Upper lobe of left lung (tissue), 6 donors: Measurements from ENCODE around the gene IRF1. TPM values are rescaled to one million over a fixed set of nuclear protein-coding genes. Genes with fewer than 3 reads are reported as not detected.

ENCODE experiments used
- ATAC-seq, 2 donors: fragments of 200-7000 bp; cut with Tn5 transposase; one replicate each; pipeline ENCODE4 v1.9.1; 2022; ENCODE audit warnings: mild to moderate bottlenecking in 2 of 2, moderate library complexity in 2 of 2; ENCODE audit not compliant: low FRiP score in 2 of 2
- DNase-seq, 2 donors: peaks; one replicate each; pipeline ENCODE4 v3.0.0-alpha.2; 2019 to 2020
- H3K27ac ChIP-seq, 4 donors: fragments of 200-600 bp; sonication (generic); one replicate each; pipeline ENCODE4 v1.5.1; 2016 to 2019
- H3K27me3 ChIP-seq, 4 donors: fragments of 200-600 bp; sonication (generic); one replicate each; pipeline ENCODE4 v1.5.1; 2017 to 2019
- H3K36me3 ChIP-seq, 4 donors: fragments of 200-600 bp; sonication (generic); one replicate each; pipeline ENCODE4 v1.5.1; 2016 to 2019
- H3K4me1 ChIP-seq, 4 donors: fragments of 200-600 bp; sonication (generic); one replicate each; pipeline ENCODE4 v1.5.1; 2018 to 2019
- H3K4me3 ChIP-seq, 4 donors: fragments of 200-600 bp; sonication (generic); one replicate each; pipeline ENCODE4 v1.5.1; 2017 to 2019; ENCODE audit warnings: mild to moderate bottlenecking in 2 of 4, moderate library complexity in 1 of 4
- H3K9me3 ChIP-seq, 4 donors: fragments of 200-600 bp; sonication (generic); one replicate each; pipeline ENCODE4 v1.5.1; 2018 to 2019
- EP300 ChIP-seq, 4 donors: sonication (generic); formaldehyde crosslinking; IDR thresholded peaks; one replicate each; pipeline ENCODE4 v1.5.1; 2017; ENCODE audit warnings: antibody characterized with exemption in 4 of 4, control low read depth in 2 of 4
- POLR2A ChIP-seq, 4 donors: fragments of 450-650 bp; IDR thresholded peaks; one replicate each; pipeline ENCODE4 v1.5.1; 2016 to 2017; ENCODE audit warnings: antibody characterized with exemption in 4 of 4, mild to moderate bottlenecking in 2 of 4
- POLR2AphosphoS5 ChIP-seq, 2 donors: sonication (generic); formaldehyde crosslinking; IDR thresholded peaks; one replicate each; pipeline ENCODE4 v1.5.1; 2017; ENCODE audit warnings: antibody characterized with exemption in 2 of 2
- WGBS, 2 donors: methylation state at CpG; one replicate each; pipeline ENCODE4 v1.1.5; 2017 to 2018; 5-methylcytosine and 5-hydroxymethylcytosine counted together
- total RNA-seq, 6 donors: library from RNA; depleted of rRNA in 4 of 6; stranded (reverse); fragments of >200 nt in 4 of 6; gene quantifications; one replicate each; pipeline versions ENCODE4 v1.1.0 to v1.2.1, GENCODE V29; 2016 to 2021
- TF ChIP-seq, protein P1 (sequence below), 6 experiments: fragments of 450-650 bp in 4 of 6; fragments of 200-600 bp in 2 of 6; sonication (generic) in 2 of 6; IDR thresholded peaks; one replicate each; pipeline ENCODE4 v1.5.1; 2016 to 2019; ENCODE audit warnings: antibody characterized with exemption in 6 of 6
- donor health status: DM: no; HTN: no; CAD: no; lungs with moderate emphysema.
- donor health status: DM: no; HTN: yes; CAD: no; lungs with severe emphysema.

Gene IRF1
- total RNA-seq, 6 donors from 2014 or later, result 42.1 to 94.3 (median 79.3) TPM

DNA sequence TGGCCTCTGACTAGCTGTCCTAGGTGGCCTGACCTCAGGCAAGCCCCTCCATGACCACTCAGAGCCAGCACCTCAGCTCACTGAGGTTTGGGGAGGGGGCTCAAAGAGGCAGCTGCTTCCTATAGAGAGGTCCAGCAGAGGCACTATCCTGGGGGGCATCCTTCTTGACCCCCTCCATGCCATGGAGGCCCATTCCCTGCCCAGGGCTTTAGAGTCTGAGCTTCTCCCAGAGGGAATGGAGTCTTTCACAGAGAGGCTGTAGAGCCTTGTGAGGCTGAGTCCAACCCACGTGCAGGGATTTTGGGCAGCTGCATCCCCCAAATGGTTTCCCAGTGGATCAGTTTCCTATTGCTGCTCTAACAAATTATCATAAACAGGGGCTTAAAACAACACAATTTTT is 16.9 kb downstream of the IRF1 start:
- DNase-seq (no peak), ATAC-seq (no peak)
- Histone ChIP-seq H3K9me3 (no peaks in the 10 kb centered on the region), H3K4me3 (no peak overlapping the region), H3K36me3 (peaks cover 0 to 16% (median 0%) of the 10 kb centered on the region in 4 donors), H3K4me1 (peaks cover 30 to 61% (median 36%) of the 10 kb centered on the region in 4 donors), H3K27me3 (no peaks in the 10 kb centered on the region), H3K27ac (peak overlapping the region in 3 of 4 donors; percentile 45 to 76 (median 67))
- 65 to 90% methylated on average over 1 of the region's 1 CpG for WGBS, 2 donors
- no peak for TF ChIP-seq EP300 (IDR thresholded peaks at IDR 0.05)
- TF ChIP-seq POLR2AphosphoS5 (IDR thresholded peaks at IDR 0.05), result no peak
- TF ChIP-seq POLR2A (IDR thresholded peaks at IDR 0.05), result no peak
- TF ChIP-seq, protein P1, sequence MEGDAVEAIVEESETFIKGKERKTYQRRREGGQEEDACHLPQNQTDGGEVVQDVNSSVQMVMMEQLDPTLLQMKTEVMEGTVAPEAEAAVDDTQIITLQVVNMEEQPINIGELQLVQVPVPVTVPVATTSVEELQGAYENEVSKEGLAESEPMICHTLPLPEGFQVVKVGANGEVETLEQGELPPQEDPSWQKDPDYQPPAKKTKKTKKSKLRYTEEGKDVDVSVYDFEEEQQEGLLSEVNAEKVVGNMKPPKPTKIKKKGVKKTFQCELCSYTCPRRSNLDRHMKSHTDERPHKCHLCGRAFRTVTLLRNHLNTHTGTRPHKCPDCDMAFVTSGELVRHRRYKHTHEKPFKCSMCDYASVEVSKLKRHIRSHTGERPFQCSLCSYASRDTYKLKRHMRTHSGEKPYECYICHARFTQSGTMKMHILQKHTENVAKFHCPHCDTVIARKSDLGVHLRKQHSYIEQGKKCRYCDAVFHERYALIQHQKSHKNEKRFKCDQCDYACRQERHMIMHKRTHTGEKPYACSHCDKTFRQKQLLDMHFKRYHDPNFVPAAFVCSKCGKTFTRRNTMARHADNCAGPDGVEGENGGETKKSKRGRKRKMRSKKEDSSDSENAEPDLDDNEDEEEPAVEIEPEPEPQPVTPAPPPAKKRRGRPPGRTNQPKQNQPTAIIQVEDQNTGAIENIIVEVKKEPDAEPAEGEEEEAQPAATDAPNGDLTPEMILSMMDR (IDR thresholded peaks at IDR 0.05), result no peak

DNA sequence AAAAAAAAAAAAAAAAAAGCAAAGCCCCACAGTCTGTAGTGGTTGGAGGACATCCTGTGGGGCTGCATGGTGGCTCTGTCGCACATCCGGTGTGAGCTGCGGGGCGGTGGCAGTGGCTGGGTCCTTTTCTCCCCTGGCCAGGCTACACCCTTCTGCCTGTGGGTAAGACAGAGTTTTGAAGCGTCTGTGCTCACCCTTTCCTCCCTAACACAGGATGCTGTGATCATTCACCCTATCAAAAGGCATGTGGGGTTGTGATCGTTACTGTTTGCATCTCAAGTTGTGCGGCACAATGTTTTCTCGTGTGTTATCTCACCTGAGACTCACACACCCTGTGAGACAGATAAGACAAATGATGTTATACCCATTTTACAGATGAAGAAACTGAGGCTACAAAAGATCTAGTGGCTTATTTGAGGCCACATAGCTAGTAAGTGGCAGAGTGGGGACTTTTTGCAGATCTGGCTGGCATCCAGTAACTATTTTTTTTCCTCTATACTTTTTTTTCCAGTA is 17.5 kb downstream of the IRF1 start:
- H3K9me3 ChIP-seq, result no peaks in the 10 kb centered on the region
- 64 to 70% methylated on average over 8 of the region's 8 CpGs for whole genome bisulfite sequencing, 2 donors
- H3K27ac ChIP-seq, result peak overlapping the region in 3 of 4 donors; percentile 45 to 76 (median 67)
- H3K27me3 ChIP-seq, result no peaks in the 10 kb centered on the region
- peak in 1 of 4 donors; percentile 1 for TF ChIP-seq EP300 (IDR thresholded peaks at IDR 0.05)
- peak in 1 of 4 donors; percentile 14 for TF ChIP-seq POLR2A (IDR thresholded peaks at IDR 0.05)
- TF ChIP-seq POLR2AphosphoS5 (IDR thresholded peaks at IDR 0.05), result peak in 1 of 2 donors; percentile 32
- TF ChIP-seq, protein P1 (IDR thresholded peaks at IDR 0.05), result no peak
- peak in 1 of 2 donors; percentile 10 for ATAC-seq
- peaks cover 24 to 59% (median 33%) of the 10 kb centered on the region in 4 donors for H3K4me1 ChIP-seq
- H3K4me3 ChIP-seq, result no peak overlapping the region
- H3K36me3 ChIP-seq, result peaks cover 0 to 16% (median 0%) of the 10 kb centered on the region in 4 donors
- DNase-seq, result peak; percentile 61 to 81

DNA sequence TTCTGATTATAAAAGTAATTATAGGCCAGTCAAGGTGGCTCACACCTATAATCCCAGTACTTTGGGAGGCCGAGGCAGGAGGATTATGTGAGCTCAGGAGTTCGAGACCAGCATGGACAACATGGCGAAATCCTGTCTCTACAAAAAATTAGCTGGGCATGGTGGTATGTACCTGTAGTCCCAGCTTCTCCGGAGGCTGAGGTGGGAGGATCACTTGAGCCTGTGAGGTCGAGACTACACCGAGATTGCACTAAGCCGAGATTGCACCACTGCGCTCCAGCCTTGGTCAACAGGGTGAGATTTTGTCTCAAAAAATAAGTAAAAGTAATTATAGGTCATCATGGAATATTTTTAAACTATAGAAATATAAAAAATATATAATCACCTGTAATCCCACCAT is 18.1 kb downstream of the IRF1 start:
- H3K9me3 ChIP-seq, result no peaks in the 10 kb centered on the region
- H3K27ac ChIP-seq, result no peak overlapping the region
- TF ChIP-seq, protein P1 (IDR thresholded peaks at IDR 0.05), result no peak
- no peak for TF ChIP-seq EP300 (IDR thresholded peaks at IDR 0.05)
- no peak for TF ChIP-seq POLR2A (IDR thresholded peaks at IDR 0.05)
- TF ChIP-seq POLR2AphosphoS5 (IDR thresholded peaks at IDR 0.05), result no peak
- WGBS, 2 donors, result 86 to 96% methylated on average over 8 of the region's 8 CpGs
- H3K4me3 ChIP-seq, result no peak overlapping the region
- DNase-seq (no peak), ATAC-seq (no peak)
- peaks cover 0 to 16% (median 0%) of the 10 kb centered on the region in 4 donors for H3K36me3 ChIP-seq
- no peaks in the 10 kb centered on the region for H3K27me3 ChIP-seq
- H3K4me1 ChIP-seq, result peaks cover 26 to 59% (median 40%) of the 10 kb centered on the region in 4 donors

GRCh38 chr5:132471944-132472343 is 18.6 kb downstream of the IRF1 start:
- 80 to 93% methylated on average over 7 of the region's 7 CpGs for WGBS, 2 donors
- Histone ChIP-seq H3K4me3 (no peak overlapping the region), H3K9me3 (no peaks in the 10 kb centered on the region), H3K4me1 (peaks cover 31 to 59% (median 45%) of the 10 kb centered on the region in 4 donors), H3K36me3 (peaks cover 0 to 16% (median 0%) of the 10 kb centered on the region in 4 donors), H3K27me3 (no peaks in the 10 kb centered on the region), H3K27ac (peak overlapping the region in 2 of 4 donors; percentile 26 to 36)
- DNase-seq, result peak in 1 of 2 donors; percentile 21
- ATAC-seq, result no peak
- TF ChIP-seq EP300 (IDR thresholded peaks at IDR 0.05) (no peak), POLR2A (IDR thresholded peaks at IDR 0.05) (no peak), POLR2AphosphoS5 (IDR thresholded peaks at IDR 0.05) (no peak)
- TF ChIP-seq, protein P1 (IDR thresholded peaks at IDR 0.05), result no peak
